ENCODE results near the gene THTPA. TPM values are rescaled to one million over a fixed set of nuclear protein-coding genes. Genes with fewer than 3 reads are reported as not detected.
"Not testable (repeated sequence)": the region's sequence is repeated elsewhere in the genome, so short reads cannot be mapped to it uniquely, and the experiment has no call there.

THTPA gene
- total and polyA plus RNA-seq, 2 of the 13 experiments (the other 11 are each of a cell fraction or from before 2014, with no cell fraction given) = 7.4 to 8.7 TPM

DNA sequence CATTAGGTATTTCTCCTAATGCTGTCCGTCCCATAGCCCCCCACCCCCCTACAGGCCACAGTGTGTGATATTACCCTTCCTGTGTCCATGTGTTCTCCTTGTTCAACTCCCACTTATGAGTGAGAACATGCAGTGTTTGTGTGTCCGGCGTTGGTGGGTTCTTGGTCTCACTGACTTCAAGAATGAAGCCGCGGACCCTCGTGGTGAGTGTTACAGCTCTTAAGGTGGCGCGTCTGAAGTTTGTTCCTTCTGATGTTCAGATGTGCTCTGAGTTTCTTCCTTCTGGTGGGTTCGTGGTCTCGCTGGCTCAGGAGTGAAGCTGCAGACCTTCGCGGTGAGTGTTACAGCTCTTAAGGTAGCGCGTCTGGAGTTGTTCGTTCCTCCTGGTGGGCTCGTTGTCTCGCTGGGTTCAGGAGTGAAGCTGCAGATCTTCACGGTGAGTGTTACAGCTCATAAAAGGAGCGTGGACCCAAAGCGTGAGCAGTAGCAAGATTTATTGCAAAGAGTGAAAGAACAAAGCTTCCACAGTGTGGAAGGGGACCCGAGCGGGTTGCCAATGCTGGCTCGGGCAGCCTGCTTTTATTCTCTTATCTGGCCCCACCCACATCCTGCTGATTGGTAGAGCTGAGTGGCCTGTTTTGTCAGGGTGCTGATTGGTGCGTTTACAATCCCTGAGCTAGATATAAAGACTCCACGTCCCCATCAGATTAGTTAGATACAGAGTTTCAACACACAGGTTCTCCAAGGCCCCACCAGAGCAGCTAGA lies 27.9 kb downstream of the THTPA start (continued):
- TF ChIP-seq ARHGAP35 (CRISPR knock-in tag; IDR thresholded peaks at IDR 0.05; ENCODE audit: borderline replicate concordance) (peak; percentile 97; the same call in 1 of the 2 replicates), BCL6 (CRISPR knock-in tag; IDR thresholded peaks at IDR 0.05) (peak; percentile 70), ZNF704 (CRISPR knock-in tag; IDR thresholded peaks at IDR 0.05; ENCODE audit: borderline replicate concordance) (peak; percentile 89), TFDP2 (CRISPR knock-in tag; IDR thresholded peaks at IDR 0.05) (peak; percentile 63; the same call in 1 of the 2 replicates), ZMYM2 (CRISPR knock-in tag; IDR thresholded peaks at IDR 0.05) (peak; percentile 95), SRF (IDR thresholded peaks at IDR 0.05; ENCODE audit: low read depth, low read length) (0 out of 2 replicates have a peak, but pooled peaks have one; percentile 55), HMGXB4 (CRISPR knock-in tag; IDR thresholded peaks at IDR 0.05; ENCODE audit: borderline replicate concordance in 1 of 2, low read depth in 1 of 2) (peak; percentile 78 to 93; a peak in 3 of 4 replicates), JDP2 (CRISPR knock-in tag; IDR thresholded peaks at IDR 0.05; ENCODE audit: borderline replicate concordance) (peak; percentile 83; the same call in 1 of the 2 replicates), HHEX (CRISPR knock-in tag; IDR thresholded peaks at IDR 0.05) (peak; percentile 60), PAF1 (CRISPR knock-in tag; IDR thresholded peaks at IDR 0.05) (peak; percentile 96; the same call in 1 of the 2 replicates), GTF2F1 (IDR thresholded peaks at IDR 0.05; ENCODE audit: low read length) (peak; percentile 74; the same call in 1 of the 2 replicates), PAX8 (CRISPR knock-in tag; IDR thresholded peaks at IDR 0.05; ENCODE audit: borderline replicate concordance) (peak; percentile 89; the same call in 1 of the 2 replicates), ZNF329 (CRISPR knock-in tag; IDR thresholded peaks at IDR 0.05; ENCODE audit: low read depth) (peak; percentile 83), SP2 (CRISPR knock-in tag; IDR thresholded peaks at IDR 0.05) (peak; percentile 53), CREB1 (IDR thresholded peaks at IDR 0.05) (peak; percentile 25), ZNF256 (CRISPR knock-in tag; conservative IDR thresholded peaks at IDR 0.05) (0 out of 2 replicates have a peak, but pooled peaks have one; percentile 24), HNF4A (CRISPR knock-in tag; IDR thresholded peaks at IDR 0.05) (peak; percentile 40), AKAP8 (CRISPR knock-in tag; IDR thresholded peaks at IDR 0.05) (peak; percentile 84), ZC3H4 (CRISPR knock-in tag; IDR thresholded peaks at IDR 0.05; ENCODE audit: borderline replicate concordance) (peak; percentile 99), FOXA1 (CRISPR knock-in tag; IDR thresholded peaks at IDR 0.05) (peak; percentile 40; the same call in 1 of the 2 replicates), ZNF780A (CRISPR knock-in tag; IDR thresholded peaks at IDR 0.05) (peak; percentile 98)
- TF ChIP-seq, protein P1, sequence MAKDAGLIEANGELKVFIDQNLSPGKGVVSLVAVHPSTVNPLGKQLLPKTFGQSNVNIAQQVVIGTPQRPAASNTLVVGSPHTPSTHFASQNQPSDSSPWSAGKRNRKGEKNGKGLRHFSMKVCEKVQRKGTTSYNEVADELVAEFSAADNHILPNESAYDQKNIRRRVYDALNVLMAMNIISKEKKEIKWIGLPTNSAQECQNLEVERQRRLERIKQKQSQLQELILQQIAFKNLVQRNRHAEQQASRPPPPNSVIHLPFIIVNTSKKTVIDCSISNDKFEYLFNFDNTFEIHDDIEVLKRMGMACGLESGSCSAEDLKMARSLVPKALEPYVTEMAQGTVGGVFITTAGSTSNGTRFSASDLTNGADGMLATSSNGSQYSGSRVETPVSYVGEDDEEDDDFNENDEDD (CRISPR knock-in tag; IDR thresholded peaks at IDR 0.05; ENCODE audit: borderline replicate concordance) = peak; percentile 10; the same call in 1 of the 2 replicates
- TF ChIP-seq CREB1 (CRISPR knock-in tag; IDR thresholded peaks at IDR 0.05); FOXA1 (IDR thresholded peaks at IDR 0.05): not testable (repeated sequence)

Measured in HepG2 (cell line).